Cardiac fibroblast (primary cell): ENCODE measurements around the gene GPS2.

Experiments used
- DNase-seq, 2 donors: peaks; one replicate each; pipeline versions ENCODE4 v3.0.0 to v3.0.0-alpha.2; 2010; ENCODE audit warnings: low read depth in 2 of 2
- H3K4me3 ChIP-seq, 2 donors: replicated peaks in 1 of 2; 1 replicate in 1 of 2; 2 replicates in 1 of 2; pipeline ENCODE4 v1.5.1; 2011; ENCODE audit warnings: low read depth in 2 of 2, low read length in 2 of 2, mild to moderate bottlenecking in 2 of 2, moderate library complexity in 1 of 2
- TF ChIP-seq, protein P1 (sequence below): IDR thresholded peaks from one replicate; pipeline ENCODE4 v1.5.1; 2011; ENCODE audit warnings: low read depth, mild to moderate bottlenecking, low read length, inconsistent platforms

The GPS2 gene

DNA sequence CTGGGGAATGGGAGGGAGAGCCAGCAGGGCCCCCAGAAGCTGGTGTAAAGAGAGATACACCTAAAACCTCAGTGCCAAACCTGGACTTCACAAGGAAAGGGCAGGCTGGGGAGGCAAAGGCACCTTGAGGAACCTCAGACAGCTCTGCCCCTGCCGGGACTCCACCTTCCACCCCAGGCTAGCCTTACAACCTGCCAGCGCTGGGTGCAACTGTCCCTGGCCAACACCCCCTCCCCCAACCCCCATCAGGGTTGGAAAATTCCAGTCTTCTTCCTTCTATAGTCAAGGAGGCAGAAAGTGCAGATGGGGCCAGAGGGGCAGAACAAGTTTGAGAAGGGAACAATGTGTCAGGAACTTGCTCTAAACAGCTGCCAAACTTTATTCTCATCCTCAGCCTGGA lies 23.0 kb downstream of the GPS2 start:
- DNase-seq, result no peak
- TF ChIP-seq, protein P1, sequence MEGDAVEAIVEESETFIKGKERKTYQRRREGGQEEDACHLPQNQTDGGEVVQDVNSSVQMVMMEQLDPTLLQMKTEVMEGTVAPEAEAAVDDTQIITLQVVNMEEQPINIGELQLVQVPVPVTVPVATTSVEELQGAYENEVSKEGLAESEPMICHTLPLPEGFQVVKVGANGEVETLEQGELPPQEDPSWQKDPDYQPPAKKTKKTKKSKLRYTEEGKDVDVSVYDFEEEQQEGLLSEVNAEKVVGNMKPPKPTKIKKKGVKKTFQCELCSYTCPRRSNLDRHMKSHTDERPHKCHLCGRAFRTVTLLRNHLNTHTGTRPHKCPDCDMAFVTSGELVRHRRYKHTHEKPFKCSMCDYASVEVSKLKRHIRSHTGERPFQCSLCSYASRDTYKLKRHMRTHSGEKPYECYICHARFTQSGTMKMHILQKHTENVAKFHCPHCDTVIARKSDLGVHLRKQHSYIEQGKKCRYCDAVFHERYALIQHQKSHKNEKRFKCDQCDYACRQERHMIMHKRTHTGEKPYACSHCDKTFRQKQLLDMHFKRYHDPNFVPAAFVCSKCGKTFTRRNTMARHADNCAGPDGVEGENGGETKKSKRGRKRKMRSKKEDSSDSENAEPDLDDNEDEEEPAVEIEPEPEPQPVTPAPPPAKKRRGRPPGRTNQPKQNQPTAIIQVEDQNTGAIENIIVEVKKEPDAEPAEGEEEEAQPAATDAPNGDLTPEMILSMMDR, result no peak
- no peak overlapping the region for H3K4me3 ChIP-seq

DNA sequence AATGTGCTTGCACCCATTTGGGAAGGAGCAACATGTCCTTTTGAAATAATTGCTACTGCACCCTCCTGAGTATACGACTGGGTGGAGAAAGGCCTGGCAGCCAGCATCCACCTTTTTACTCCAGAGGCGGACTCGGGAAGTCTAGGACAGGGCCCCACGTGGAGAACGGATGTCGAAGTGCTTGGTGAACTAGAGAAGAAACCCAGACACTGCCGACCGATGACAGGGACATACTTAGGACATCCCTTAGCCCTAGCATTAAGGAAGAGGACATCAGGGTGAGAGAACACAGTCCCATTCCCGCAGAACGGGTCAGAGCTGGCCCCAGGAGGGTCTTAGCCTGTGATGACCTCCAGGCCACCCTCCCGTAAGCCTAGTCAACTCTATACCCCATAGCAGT lies 24.5 kb downstream of the GPS2 start:
- TF ChIP-seq, protein P1, result no peak
- no peak for DNase-seq
- no peak overlapping the region for H3K4me3 ChIP-seq

DNA sequence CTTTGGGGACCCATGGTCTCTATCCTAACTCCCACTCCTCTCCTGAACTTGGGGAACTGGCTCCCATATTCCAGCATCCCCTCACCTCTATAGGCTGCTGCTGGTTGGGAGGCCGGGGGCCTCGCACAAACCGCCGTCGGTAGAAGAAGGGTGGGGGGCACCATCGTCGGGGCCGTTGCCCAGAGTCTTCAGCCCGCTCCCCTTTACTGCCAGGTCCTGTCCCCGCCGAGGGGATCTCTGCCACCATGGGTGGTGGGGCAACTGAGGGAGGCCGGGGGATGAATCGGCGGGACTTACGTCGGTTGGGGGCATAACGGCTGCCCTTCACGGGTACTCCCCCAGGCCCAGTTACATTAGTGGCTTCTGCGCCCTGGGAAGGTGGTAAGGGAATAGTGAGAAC lies 25.0 kb downstream of the GPS2 start:
- no peak for DNase-seq
- TF ChIP-seq, protein P1, result no peak
- H3K4me3 ChIP-seq, result no peak overlapping the region

DNA sequence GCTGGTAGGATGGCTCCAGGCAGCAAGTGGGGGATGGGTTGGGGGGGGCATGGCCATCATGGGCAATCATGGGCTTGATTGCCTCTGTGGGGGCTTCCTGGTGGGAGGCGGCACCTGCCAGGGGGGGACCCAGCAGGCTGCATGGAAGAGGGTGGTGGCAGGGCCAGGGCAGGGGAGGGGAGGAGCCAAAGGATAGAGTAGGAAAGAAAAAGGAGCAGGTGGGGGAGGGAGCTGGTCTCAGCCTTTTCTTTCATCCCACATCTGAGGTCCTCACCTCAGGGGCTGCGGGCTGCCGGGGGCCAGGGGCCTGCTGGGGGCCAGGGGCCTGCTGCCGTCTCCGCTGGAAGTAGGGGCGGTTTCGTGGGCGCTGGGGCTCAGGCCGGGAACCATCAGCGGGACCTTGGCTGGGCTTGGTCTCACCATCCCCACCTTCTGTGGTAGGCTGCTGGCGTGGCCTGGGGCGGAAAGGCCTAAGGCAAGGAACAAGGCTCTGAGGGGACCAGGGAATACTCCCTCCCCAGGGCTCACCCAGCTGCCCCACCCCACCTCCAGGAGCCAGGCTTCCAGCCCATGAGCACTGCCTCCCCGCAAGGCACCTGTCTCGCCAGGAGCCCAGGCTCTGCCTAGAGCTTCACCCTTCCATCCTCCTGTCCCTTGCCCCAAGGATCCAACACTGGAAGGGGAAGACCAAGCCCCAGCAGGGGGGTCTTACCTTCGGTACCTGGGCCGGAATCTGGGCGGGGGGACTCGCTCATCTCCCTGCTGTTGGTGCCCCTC lies 25.7 kb downstream of the GPS2 start:
- H3K4me3 ChIP-seq, result no peak overlapping the region
- TF ChIP-seq, protein P1, result no peak
- DNase-seq, result no peak

DNA sequence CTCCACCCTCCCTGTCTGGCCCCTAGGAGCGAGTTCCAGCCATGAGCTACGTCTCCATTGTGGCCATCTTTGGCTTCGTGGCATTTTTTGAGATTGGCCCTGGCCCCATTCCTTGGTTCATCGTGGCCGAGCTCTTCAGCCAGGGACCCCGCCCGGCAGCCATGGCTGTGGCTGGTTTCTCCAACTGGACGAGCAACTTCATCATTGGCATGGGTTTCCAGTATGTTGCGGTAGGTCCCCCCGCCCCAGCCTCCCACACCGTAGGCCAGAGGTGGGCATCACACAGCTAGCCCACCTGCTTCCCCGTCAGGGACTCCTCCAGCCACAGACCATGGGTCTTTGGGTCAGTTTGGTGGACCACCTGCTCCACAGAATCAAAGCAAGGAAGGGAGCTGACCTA lies 29.5 kb downstream of the GPS2 start:
- DNase-seq, result no peak
- TF ChIP-seq, protein P1, result no peak
- no peak overlapping the region for H3K4me3 ChIP-seq

DNA sequence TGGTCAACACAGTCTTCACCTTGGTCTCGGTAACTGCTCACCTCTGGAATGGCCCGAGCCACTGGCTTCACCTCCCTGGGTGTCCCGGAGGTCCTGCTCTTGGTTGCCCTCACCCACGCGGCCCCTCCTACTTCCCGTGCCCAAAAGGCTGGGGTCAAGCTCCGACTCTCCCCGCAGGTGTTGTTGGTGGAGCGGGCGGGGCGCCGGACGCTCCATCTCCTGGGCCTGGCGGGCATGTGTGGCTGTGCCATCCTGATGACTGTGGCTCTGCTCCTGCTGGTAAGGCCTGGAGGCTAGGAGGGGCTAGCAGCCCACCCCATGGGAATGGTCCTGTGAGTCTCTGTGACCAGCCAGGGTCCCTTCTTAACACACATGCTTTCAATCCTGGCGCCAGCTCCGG lies 30.2 kb downstream of the GPS2 start:
- TF ChIP-seq, protein P1, result no peak
- DNase-seq, result no peak
- no peak overlapping the region for H3K4me3 ChIP-seq
